AG04449 (cell line): Measurements from ENCODE around the gene CWC15.
A peak's percentile ranks its signal among the peaks of the same experiment; 100 is the strongest.
"Not testable (repeated sequence)": the region's sequence is repeated elsewhere in the genome, so short reads cannot be mapped to it uniquely, and the experiment has no call there.

Experiments used
- CTCF ChIA-PET: fragments of 350-600 bp; formaldehyde crosslinking; extraction: SDS; loops from one replicate; lab custom pipeline; 2021; ENCODE audit warnings: antibody characterized with exemption; lab: Yijun Ruan, JAX
- POLR2A ChIA-PET: fragments of 400-600, 350-600 bp; formaldehyde crosslinking; extraction: SDS; loops from one replicate; lab custom pipeline; 2020; ENCODE audit warnings: antibody characterized with exemption, inconsistent platforms; lab: Yijun Ruan, JAX
- DNase-seq: peaks from one replicate; pipeline ENCODE4 v3.0.0-alpha.2; 2010; ENCODE audit warnings: low read depth, low spot score
- H3K4me3 ChIP-seq: 2 replicates; pipeline ENCODE4 v1.5.1; 2011; ENCODE audit warnings: low read depth, mild to moderate bottlenecking, control low read depth, low read length
- TF ChIP-seq, protein P1 (sequence below): IDR thresholded peaks from one replicate; pipeline ENCODE4 v1.5.1; 2011; ENCODE audit warnings: mild to moderate bottlenecking, moderate library complexity, low read length, control low read depth, inconsistent platforms; ENCODE audit not compliant: insufficient read depth; ENCODE audit errors: missing control alignments

The CWC15 gene

DNA sequence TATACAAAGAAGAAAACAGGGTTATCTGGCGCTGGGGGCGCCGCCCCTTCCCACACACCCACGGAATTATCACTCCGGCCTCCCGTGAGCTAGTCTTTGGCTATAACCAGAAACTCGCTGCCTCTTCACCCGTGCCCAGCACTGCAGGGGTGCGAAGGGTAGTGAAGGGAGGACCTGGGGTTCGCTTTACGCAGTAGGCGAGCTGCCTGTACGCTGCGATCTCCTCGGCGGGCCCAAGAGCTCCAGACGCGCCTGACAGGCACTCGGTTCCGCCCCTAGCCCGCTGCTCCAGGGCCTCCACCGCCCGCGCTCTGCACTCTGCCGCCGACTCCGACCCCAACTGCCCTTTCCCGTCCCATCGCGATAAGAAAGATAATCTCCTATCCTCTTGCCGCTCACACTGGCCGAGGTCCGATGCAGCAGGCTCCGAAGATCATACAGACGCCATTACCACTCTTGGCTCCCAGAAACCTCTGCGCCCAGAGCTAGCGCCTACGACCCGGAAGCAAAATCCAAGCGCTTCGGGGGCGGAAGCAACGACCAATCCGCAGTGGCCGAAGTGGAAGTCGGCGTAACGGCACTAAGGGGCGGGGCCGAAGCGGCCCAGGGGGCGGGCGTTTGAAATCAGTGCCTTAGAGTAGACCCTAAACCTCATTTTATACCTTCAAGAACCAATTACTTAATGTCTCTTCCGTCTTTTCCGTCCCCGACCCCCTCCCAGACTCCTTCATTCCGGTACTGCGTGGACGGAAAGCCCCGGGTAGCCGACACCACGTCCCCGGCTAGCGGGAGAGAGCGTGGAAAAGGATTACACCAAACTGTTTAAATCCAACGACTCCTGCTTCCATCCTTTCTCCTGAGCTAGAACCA, at the start of gene CWC15, which contains the start of gene KDM4D:
Gene CWC15, minus strand, starts transcription at position 458 of the 870 bp plus-strand sequence. CDS start 1,371 bp downstream, outside the sequence.
Gene KDM4D, plus strand, starts transcription at position 611 of the 870 bp plus-strand sequence. CDS start 23,664 bp downstream, outside the sequence.
- TF ChIP-seq, protein P1, sequence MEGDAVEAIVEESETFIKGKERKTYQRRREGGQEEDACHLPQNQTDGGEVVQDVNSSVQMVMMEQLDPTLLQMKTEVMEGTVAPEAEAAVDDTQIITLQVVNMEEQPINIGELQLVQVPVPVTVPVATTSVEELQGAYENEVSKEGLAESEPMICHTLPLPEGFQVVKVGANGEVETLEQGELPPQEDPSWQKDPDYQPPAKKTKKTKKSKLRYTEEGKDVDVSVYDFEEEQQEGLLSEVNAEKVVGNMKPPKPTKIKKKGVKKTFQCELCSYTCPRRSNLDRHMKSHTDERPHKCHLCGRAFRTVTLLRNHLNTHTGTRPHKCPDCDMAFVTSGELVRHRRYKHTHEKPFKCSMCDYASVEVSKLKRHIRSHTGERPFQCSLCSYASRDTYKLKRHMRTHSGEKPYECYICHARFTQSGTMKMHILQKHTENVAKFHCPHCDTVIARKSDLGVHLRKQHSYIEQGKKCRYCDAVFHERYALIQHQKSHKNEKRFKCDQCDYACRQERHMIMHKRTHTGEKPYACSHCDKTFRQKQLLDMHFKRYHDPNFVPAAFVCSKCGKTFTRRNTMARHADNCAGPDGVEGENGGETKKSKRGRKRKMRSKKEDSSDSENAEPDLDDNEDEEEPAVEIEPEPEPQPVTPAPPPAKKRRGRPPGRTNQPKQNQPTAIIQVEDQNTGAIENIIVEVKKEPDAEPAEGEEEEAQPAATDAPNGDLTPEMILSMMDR: no peak
- CTCF ChIA-PET: interaction anchor here (0.6 to 1.8 kb wide), 4 partner anchors 12 to 351 kb away, joined by 3 to 5 read pairs (median 4); no protein-coding TSS in a partner anchor
- peak; percentile 36 for DNase-seq
- POLR2A ChIA-PET: interaction anchor here (0.6 to 1.2 kb wide), 5 partner anchors 11 to 460 kb away, joined by 3 to 4 read pairs (median 3); no protein-coding TSS in a partner anchor
- peak within 1 kb of the TSS; percentile 93 for H3K4me3 ChIP-seq

DNA sequence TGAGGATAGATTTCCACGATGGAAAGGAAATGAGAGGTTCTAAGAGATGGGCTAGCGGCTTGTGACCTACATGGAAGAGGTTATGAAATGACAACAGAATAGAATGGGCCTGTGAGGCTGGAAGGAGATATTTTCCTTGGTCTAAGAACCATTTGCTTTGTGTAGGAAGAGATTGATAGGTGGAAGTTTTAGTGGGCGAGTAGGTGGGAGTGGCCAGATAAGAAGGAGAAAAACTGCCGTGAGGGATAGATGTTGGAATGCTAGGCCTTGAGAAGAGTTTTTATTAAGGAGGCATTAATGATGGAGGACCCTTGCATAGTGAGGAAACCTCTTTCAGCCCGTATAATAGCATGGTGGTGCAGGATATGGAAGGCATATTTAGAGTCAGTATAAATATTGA, 48.1 kb upstream of the CWC15 start:
- H3K4me3 ChIP-seq, CTCF ChIA-PET, POLR2A ChIA-PET, DNase-seq: not testable (repeated sequence)

DNA sequence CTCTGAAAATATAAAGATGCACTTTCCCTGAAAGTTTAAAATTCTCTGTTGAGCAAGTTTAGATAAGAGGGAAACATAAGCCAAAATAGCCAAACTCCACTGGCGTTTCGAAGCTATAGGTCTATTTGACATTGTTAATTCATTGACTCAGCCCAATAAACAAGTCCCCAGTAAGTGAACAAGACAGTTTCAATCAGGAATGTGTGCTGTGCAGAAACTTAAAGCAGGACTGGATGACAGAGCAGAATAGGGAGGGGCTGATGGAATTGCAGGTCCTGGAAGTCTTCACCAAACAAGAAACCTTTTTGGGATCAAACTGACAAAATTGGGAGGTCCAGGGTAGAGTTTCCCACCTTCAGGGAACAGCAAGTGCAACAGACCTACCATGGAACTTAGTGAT, 42.8 kb upstream of the CWC15 start:
- no peak for DNase-seq
- H3K4me3 ChIP-seq: no peak overlapping the region
- TF ChIP-seq, protein P1: no peak
- POLR2A ChIA-PET: no interaction called here
- CTCF ChIA-PET: interaction anchor here (0.8 kb wide), 1 partner anchor 11 kb away, joined by 3 read pairs; no protein-coding TSS in a partner anchor

DNA sequence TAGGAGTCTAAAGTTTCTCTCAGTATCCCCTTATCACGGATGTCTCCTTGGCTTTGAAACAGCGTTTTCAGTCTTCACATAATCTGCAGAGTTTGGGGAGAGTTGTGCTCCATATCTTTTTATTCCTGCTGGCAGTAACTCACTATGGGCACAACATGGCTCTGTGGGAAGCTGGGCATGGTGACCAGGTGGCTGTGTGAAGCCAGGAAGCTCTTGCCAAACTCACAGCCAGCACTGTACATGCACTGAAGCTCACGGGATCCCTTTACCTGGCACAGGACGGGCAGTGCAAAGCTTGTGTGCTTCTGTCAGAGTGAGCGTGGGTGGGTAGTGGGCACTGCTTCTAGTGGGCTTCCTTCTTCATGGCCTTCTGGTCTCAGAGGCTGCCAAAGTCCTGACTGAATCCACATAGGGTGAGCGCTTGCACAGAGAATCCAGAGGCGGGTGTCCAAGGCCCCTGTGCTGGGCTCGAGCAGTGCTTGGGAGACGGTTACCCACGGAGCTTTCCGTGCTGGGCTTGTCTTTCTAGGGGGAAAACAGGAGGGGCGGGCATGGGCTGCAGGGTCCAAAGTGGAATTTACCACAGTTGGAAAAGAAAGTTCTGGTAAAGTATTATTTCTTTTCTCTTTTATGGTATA, 40.9 kb upstream of the CWC15 start:
- CTCF ChIA-PET: no interaction called here
- no peak overlapping the region for H3K4me3 ChIP-seq
- POLR2A ChIA-PET: no interaction called here
- no peak for DNase-seq
- TF ChIP-seq, protein P1: no peak

DNA sequence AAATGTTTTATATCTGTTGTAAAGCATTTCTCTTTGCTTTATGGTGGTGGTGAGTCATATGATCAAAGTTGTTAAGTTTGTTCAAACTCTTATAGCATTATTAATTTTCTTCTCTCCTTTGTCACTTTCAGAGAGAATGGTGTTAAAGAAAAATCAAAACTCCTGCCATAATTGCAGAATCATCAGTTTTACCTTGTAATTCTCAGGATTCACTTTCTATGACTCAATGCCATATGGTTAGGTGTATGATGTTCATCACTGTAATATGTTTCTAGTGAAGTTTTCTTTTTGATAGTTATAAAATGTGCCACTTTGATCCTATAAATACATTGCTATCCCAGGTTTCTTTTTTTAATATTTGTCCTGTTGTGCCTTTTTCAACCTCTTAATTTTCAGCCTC, 38.0 kb upstream of the CWC15 start:
- TF ChIP-seq, protein P1: no peak
- DNase-seq: no peak
- CTCF ChIA-PET: no interaction called here
- no peak overlapping the region for H3K4me3 ChIP-seq
- POLR2A ChIA-PET: no interaction called here

DNA sequence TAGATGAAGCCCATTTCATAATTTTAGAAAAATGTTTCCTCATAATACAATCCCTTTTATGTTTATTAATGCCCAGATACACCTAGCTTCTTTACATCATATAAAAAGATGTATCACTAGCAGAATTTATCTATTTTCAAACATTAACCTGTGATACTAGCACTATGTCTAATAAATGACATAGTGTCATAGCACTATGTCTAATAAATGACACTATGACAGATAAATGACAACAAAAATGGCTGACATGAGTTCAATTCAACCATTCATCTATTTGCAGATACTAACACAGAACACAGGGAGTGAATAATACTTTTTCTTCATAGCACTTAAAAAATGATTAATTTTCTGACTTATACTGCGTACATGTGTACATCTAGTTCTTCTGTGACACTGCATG, 32.3 kb upstream of the CWC15 start:
- ChIA-PET CTCF (interaction anchor here (0.9 kb wide), 1 partner anchor 10 kb away, joined by 3 read pairs; no protein-coding TSS in a partner anchor), POLR2A (no interaction called here)
- TF ChIP-seq, protein P1: no peak
- H3K4me3 ChIP-seq: no peak overlapping the region
- no peak for DNase-seq
